H9 (cell line): ENCODE data around the gene METTL16. TPM values are rescaled to one million over a fixed set of nuclear protein-coding genes. Genes with fewer than 3 reads are reported as not detected.

Source experiments
- DNase-seq: peaks from one replicate; pipeline ENCODE4 v3.0.0-alpha.2; 2017
- H2AFZ ChIP-seq: one replicate; pipeline ENCODE4 v1.6.1; 2013; ENCODE audit warnings: mild to moderate bottlenecking, low read length, control low read depth, moderate library complexity
- H2AK5ac ChIP-seq: 2 replicates; pipeline ENCODE4 v1.6.1; 2013; ENCODE audit warnings: low read length, control low read depth, mixed read lengths; ENCODE audit not compliant: insufficient read length
- H2BK120ac ChIP-seq: one replicate; pipeline ENCODE4 v1.6.1; 2013; ENCODE audit warnings: low read depth, mild to moderate bottlenecking, low read length, control low read depth, inconsistent platforms; ENCODE audit not compliant: poor library complexity, severe bottlenecking
- H2BK12ac ChIP-seq: 2 replicates; pipeline ENCODE4 v1.6.1; 2013; ENCODE audit warnings: low read length, control low read depth, mixed read lengths, low read depth; ENCODE audit not compliant: insufficient read length
- H2BK15ac ChIP-seq: 2 replicates; pipeline ENCODE4 v1.6.1; 2013; ENCODE audit warnings: low read depth, low read length, control low read depth
- H2BK20ac ChIP-seq: one replicate; pipeline ENCODE4 v1.6.1; 2013; ENCODE audit warnings: low read depth, mild to moderate bottlenecking, low read length, control low read depth, inconsistent platforms; ENCODE audit not compliant: poor library complexity, severe bottlenecking
- H2BK5ac ChIP-seq: 2 replicates; pipeline ENCODE4 v1.6.1; 2013; ENCODE audit warnings: low read length, control low read depth, mixed read lengths; ENCODE audit not compliant: insufficient read length
- H3K14ac ChIP-seq: 2 replicates; pipeline ENCODE4 v1.6.1; 2013; ENCODE audit warnings: low read length, control low read depth; ENCODE audit not compliant: insufficient read depth
- H3K18ac ChIP-seq: 2 replicates; pipeline ENCODE4 v1.6.1; 2013; ENCODE audit warnings: low read depth, mild to moderate bottlenecking, mixed read lengths, low read length, control low read depth; ENCODE audit not compliant: insufficient read length
- H3K23ac ChIP-seq: 2 replicates; pipeline ENCODE4 v1.6.1; 2013; ENCODE audit warnings: low read length, control low read depth, mixed read lengths, low read depth; ENCODE audit not compliant: insufficient read length
- H3K23me2 ChIP-seq: 2 replicates; pipeline ENCODE4 v1.6.1; 2013; ENCODE audit warnings: low read depth, mild to moderate bottlenecking, mixed read lengths, low read length, control low read depth; ENCODE audit not compliant: insufficient read length, poor library complexity, severe bottlenecking
- H3K27ac ChIP-seq: 2 replicates; pipeline ENCODE4 v1.5.1; 2013; ENCODE audit warnings: low read length, control low read depth, mixed read lengths, low read depth; ENCODE audit not compliant: insufficient read length
- H3K27me3 ChIP-seq: 2 replicates; pipeline ENCODE4 v1.6.1; 2013; ENCODE audit warnings: low read length, control low read depth, inconsistent platforms; ENCODE audit not compliant: insufficient read depth
- H3K4ac ChIP-seq: 2 replicates; pipeline ENCODE4 v1.6.1; 2013; ENCODE audit warnings: low read depth, mild to moderate bottlenecking, control low read depth, inconsistent platforms, low read length, moderate library complexity
- H3K4me1 ChIP-seq: 2 replicates; pipeline ENCODE4 v1.6.1; 2013; ENCODE audit warnings: low read length, control low read depth, inconsistent platforms; ENCODE audit not compliant: insufficient read depth
- H3K4me2 ChIP-seq: 2 replicates; pipeline ENCODE4 v1.6.1; 2013; ENCODE audit warnings: low read length, control low read depth, mixed read lengths; ENCODE audit not compliant: insufficient read length, insufficient read depth
- H3K56ac ChIP-seq: 2 replicates; pipeline ENCODE4 v1.6.1; 2013; ENCODE audit warnings: low read depth, mild to moderate bottlenecking, mixed read lengths, low read length, control low read depth; ENCODE audit not compliant: insufficient read length
- H3K79me1 ChIP-seq: 2 replicates; pipeline ENCODE4 v1.6.1; 2013; ENCODE audit warnings: low read depth, mild to moderate bottlenecking, moderate library complexity, low read length, control low read depth, inconsistent platforms; ENCODE audit not compliant: insufficient read depth, poor library complexity, severe bottlenecking
- H3K79me2 ChIP-seq: 2 replicates; pipeline ENCODE4 v1.6.1; 2013; ENCODE audit warnings: low read length, control low read depth, inconsistent platforms; ENCODE audit not compliant: insufficient read depth
- H3K9ac ChIP-seq: 2 replicates; pipeline ENCODE4 v1.6.1; 2013; ENCODE audit warnings: low read length, control low read depth, mixed read lengths; ENCODE audit not compliant: insufficient read length; ENCODE audit errors: extremely low read depth
- H3K9me3 ChIP-seq: one replicate; pipeline ENCODE4 v1.6.1; 2013; ENCODE audit warnings: low read depth, low read length, inconsistent platforms; ENCODE audit not compliant: control insufficient read depth
- H3T11ph ChIP-seq: one replicate; pipeline ENCODE4 v1.6.1; 2013; ENCODE audit warnings: mild to moderate bottlenecking, low read length, control low read depth, inconsistent platforms
- H4K20me1 ChIP-seq: one replicate; pipeline ENCODE4 v1.6.1; 2013; ENCODE audit not compliant: control insufficient read depth, insufficient read length, insufficient read depth
- H4K5ac ChIP-seq: 2 replicates; pipeline ENCODE4 v1.6.1; 2013; ENCODE audit warnings: low read depth, mild to moderate bottlenecking, mixed read lengths, low read length, control low read depth; ENCODE audit not compliant: insufficient read length
- H4K8ac ChIP-seq: replicated peaks from 2 replicates; pipeline ENCODE4 v1.6.1; 2013; ENCODE audit warnings: low read length, control low read depth, mixed read lengths, low read depth; ENCODE audit not compliant: insufficient read length
- H4K91ac ChIP-seq: 2 replicates; pipeline ENCODE4 v1.6.1; 2013; ENCODE audit warnings: low read depth, mild to moderate bottlenecking, moderate library complexity, mixed read lengths, low read length, control low read depth; ENCODE audit not compliant: insufficient read length
- H3K27ac Mint-ChIP-seq, 3 experiments: 2 replicates in 2 of 3; 3 replicates in 1 of 3; pipeline ENCODE4 v1.8.0; 2020 to 2021; ENCODE audit warnings: mixed read lengths in 3 of 3, mild to moderate bottlenecking in 1 of 3, moderate library complexity in 1 of 3
- H3K27me3 Mint-ChIP-seq: 2 replicates; pipeline ENCODE4 v1.8.0; 2021; ENCODE audit warnings: low read depth, mild to moderate bottlenecking, moderate library complexity, mixed read lengths
- H3K36me3 Mint-ChIP-seq, 3 experiments: 2 replicates in 2 of 3; 3 replicates in 1 of 3; pipeline ENCODE4 v1.8.0; 2020 to 2021; ENCODE audit warnings: low read depth in 3 of 3, mixed read lengths in 3 of 3; ENCODE audit not compliant: insufficient read depth in 1 of 3
- H3K4me1 Mint-ChIP-seq, 2 experiments: 2 replicates each; pipeline ENCODE4 v1.8.0; 2020; ENCODE audit warnings: mixed read lengths in 2 of 2
- H3K4me3 Mint-ChIP-seq, 2 experiments: 2 replicates in 1 of 2; 3 replicates in 1 of 2; pipeline ENCODE4 v1.8.0; 2020 to 2021; ENCODE audit warnings: mild to moderate bottlenecking in 2 of 2, mixed read lengths in 2 of 2, moderate library complexity in 1 of 2
- H3K9me3 Mint-ChIP-seq, 2 experiments: 2 replicates in 1 of 2; 3 replicates in 1 of 2; pipeline ENCODE4 v1.8.0; 2020; ENCODE audit warnings: mild to moderate bottlenecking in 2 of 2, mixed read lengths in 2 of 2, moderate library complexity in 1 of 2
- CTCF ChIP-seq: fragments of 200-600 bp; sonication (generic); conservative IDR thresholded peaks from 3 replicates; pipeline ENCODE4 v1.8.0; 2021; ENCODE audit warnings: antibody characterized with exemption, mild to moderate bottlenecking
- WGBS: extraction: QIAGEN DNeasy Blood & Tissue Kit; methylation state at CpG from one replicate; pipeline ENCODE4 v1.1.7; 2013; ENCODE audit warnings: missing lambda C conversion rate, low lambda C conversion rate, mixed read lengths; ENCODE audit not compliant: insufficient read length; ENCODE audit errors: extremely low coverage; 5-methylcytosine and 5-hydroxymethylcytosine counted together
- total RNA-seq: library from RNA; stranded (reverse); gene quantifications from 2 replicates; pipeline ENCODE4 v1.2.1, GENCODE V29; 2021

Gene METTL16
- total RNA-seq, 1 experiment from 2014 or later, result 55.4 TPM

GRCh38 chr17:2380226-2380922, 131.3 kb downstream of the METTL16 start:
- DNase-seq, result no peak
- no peak overlapping the region for H3T11ph ChIP-seq
- H4K5ac ChIP-seq, result no peak overlapping the region
- peaks cover 10 to 22% of the 10 kb centered on the region in 2 experiments for H3K4me1 Mint-ChIP-seq
- no peak overlapping the region for H2AK5ac ChIP-seq
- no peak for TF ChIP-seq CTCF
- H3K36me3 Mint-ChIP-seq, result peaks cover 3 to 27% (median 18%) of the 10 kb centered on the region in 3 experiments; a peak in 6 of 7 replicates
- H3K9ac ChIP-seq, result no peak overlapping the region
- no peak overlapping the region for H4K8ac ChIP-seq
- H3K14ac ChIP-seq, result no peak overlapping the region
- no peak overlapping the region for H2BK5ac ChIP-seq
- no peak overlapping the region for H4K91ac ChIP-seq
- no peak overlapping the region for H2BK15ac ChIP-seq
- no peak overlapping the region for H3K4me2 ChIP-seq
- H3K27me3 ChIP-seq, result no peaks in the 10 kb centered on the region
- H3K79me1 ChIP-seq, result no peaks in the 10 kb centered on the region
- no peaks in the 10 kb centered on the region; the same call in 1 of the 2 replicates for H3K4me1 ChIP-seq
- H3K23ac ChIP-seq, result no peak overlapping the region
- H3K18ac ChIP-seq, result no peak overlapping the region
- H3K27ac Mint-ChIP-seq, result peak overlapping the region in 1 of 3 experiments; percentile 44; a peak in 1 of 7 replicates
- H3K27me3 Mint-ChIP-seq, result no peaks in the 10 kb centered on the region
- H3K9me3 ChIP-seq, result no peaks in the 10 kb centered on the region
- H3K27ac ChIP-seq, result no peak overlapping the region
- no peaks in the 10 kb centered on the region for H3K23me2 ChIP-seq
- H3K79me2 ChIP-seq, result no peaks in the 10 kb centered on the region
- H4K20me1 ChIP-seq, result no peaks in the 10 kb centered on the region
- H3K56ac ChIP-seq, result no peak overlapping the region
- WGBS, result no CpG with 5 or more reads among the region's 16 CpGs
- H3K9me3 Mint-ChIP-seq, result no peaks in the 10 kb centered on the region
- H2BK12ac ChIP-seq, result no peak overlapping the region
- no peak overlapping the region for H2BK120ac ChIP-seq
- H3K4me3 Mint-ChIP-seq, result no peak overlapping the region
- no peak overlapping the region for H2BK20ac ChIP-seq
- H2AFZ ChIP-seq, result no peak overlapping the region
- H3K4ac ChIP-seq, result no peak overlapping the region
